GM18526 (cell line): ENCODE measurements around the gene EPHB3.

ENCODE experiments used
- POLR2A ChIP-seq: IDR thresholded peaks from 3 replicates; pipeline ENCODE4 v1.6.1; 2011; ENCODE audit not compliant: insufficient read length; ENCODE audit errors: extremely low read depth

EPHB3 gene

DNA sequence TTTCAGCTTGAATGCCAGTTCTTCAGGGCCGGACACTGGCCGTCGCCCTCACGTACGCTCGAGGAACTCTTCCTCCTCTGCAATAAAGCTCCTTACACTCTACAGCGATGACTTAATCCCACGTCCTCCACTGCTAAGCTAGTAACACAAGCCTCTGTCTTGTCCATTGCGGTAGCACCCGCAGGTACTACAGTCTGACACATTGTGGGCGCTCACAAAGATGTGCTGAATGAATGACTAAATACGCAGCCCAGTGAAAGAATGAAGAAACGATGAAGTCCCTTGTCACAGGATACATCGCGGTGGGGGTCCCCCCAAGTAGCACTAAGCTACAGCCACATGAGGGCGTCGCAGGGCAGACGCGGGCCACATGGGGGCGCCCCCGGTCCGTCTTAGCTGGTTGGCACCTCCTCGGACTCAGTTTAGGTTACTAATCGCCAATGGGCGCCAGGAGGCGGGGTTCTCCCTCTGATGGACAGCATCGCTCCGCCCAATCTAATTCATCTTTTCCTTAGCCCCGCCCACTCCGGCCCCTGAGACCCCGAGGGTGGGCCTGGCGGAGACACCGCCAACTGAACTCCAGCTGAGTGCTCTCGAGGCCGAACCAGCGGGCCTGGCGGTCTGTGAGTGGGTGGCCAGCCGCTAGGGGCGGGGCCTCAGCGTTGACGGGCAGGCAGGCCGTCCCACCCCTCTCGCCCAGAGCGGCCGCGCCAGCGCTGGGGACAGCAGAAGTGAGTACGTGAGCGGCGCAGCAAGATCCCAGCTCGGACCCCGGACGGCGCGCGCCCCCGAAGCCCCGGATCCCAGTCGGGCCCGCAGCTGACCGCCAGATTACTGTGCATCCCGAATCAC is at the start of gene EPHB3:
Gene EPHB3, plus strand, starts transcription at position 725 of the 852 bp plus-strand sequence. CDS start 451 bp downstream, outside the sequence.
- TF ChIP-seq POLR2A = no peak

DNA sequence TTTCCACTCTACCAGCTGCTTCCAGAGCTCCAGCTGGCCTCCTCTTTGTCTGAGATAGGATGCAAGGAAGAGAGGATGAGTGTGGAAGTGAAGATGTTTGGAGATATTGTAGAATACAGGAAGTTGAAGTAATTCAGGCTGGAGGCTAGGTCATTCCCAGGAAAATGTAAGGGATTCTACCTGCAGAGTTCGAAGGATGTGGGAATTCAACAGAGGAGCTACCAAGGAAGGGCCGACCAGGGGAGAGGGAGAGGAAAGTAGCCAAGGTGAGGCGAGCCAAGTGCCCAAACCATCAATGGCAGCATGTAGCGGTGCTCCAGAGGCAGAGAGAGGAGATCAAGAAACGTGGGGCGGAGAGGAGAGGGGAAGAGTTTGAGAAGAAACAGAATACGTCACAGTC is 49.0 kb upstream of the EPHB3 start:
- no peak for TF ChIP-seq POLR2A

DNA sequence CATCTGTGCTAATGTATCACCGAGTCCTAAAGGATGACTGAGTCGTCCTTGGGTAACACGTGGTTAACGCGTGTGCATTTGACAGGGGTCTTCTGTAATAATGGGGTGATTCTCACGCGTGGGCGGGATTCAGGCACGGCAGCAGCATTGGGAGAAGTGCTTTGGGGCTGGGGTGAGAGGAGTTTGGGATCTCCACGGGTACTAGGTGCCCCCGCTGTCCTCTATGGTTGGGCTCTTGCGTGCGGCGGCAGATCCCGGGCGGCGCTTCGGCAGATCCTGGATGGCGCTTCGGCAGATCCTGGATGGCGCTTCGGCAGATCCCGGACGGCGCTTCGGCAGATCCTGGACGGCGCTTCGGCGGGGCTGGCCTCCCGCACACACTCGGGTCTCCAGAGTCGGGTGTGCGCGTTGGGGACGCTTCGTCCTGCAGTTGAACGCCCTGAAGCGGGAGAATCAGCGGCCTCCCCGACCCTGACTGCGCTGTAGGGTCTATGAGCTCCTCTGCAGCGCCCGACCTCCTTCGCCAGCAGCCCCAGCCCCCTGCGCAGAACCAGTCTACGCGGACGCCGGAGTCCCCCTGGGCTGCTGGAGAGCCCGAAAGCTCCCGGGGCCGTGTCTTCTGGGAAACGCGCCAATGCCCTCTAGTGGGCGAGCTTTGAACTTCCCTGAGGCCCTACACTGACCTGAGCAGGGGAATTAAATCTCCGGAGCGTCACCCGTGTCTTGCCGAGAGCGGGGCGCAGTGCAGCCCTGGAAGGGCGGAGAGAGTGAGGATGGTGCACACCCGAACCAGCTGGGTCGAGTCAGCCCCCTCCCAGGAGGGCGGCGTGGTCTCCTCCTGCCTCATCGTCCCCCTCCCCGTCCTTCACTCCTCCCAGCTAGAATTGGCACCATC is 48.1 kb upstream of the EPHB3 start:
- no peak for TF ChIP-seq POLR2A

DNA sequence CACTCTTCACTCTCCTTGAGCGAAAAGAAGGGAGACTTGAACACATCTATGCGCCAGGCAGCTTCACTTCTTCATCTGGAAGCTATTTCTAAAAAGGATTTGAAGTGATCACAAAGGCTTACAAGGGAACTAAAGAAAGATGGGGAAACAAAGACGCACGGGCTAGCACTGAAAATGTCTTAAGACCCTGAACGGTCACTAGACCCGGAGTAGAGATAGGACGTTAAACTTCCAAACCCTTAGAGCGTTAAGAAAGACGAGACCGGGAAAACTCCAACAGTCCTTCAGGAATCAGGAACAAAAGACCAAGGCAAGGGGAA is 47.5 kb upstream of the EPHB3 start:
- no peak for TF ChIP-seq POLR2A

DNA sequence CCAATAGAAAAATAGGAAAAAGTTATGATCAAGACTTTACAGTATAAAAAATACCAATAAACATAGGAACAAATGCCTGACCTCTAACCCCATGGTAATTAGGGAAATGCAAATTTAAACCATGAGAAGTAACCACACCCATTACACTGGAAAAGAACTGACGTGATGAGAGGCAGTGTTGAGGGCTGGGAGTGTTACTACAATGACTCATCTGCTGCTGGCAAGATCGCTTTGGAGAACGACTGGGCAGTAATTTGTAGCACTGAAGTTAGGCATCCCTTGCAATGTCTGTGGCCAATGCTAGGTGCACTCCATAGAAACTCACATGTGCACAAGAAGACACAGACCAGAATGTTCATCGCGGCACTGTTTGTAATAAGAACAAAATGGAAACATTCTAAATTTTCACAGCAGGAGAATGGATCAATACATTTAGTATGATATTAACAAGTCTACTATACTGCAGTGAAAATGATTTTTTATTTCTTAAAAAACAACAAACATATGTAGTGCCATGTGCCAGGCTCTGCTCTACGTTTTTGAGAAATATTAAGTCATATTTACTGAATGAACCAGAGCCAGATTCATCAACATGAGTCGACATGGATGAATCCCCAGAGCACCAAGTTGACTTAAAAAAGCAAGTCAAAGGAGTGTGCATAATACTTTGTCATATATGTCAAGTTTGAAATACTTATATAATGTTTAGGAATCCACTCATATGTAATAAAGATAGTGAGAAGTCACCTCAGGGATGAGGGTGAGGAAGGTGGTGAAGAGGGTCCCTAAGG is 37.6 kb upstream of the EPHB3 start:
- TF ChIP-seq POLR2A = no peak

DNA sequence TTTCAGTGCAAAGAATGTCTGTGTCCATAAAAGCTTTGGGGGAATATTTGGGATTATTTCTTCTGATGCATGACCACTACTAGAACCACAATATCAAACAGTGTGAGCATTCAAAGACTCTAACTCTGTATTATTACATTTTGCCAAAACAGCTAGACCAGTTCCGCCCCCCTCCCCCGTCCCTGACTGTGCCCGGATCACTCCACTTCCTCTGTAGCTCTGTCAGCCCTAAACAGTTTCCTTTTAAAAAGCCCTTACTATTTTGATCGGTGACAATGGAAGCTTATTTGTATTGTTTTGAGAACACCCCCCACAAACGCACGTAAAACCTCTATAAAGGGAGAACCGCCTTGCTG is 36.6 kb upstream of the EPHB3 start:
- TF ChIP-seq POLR2A = no peak

DNA sequence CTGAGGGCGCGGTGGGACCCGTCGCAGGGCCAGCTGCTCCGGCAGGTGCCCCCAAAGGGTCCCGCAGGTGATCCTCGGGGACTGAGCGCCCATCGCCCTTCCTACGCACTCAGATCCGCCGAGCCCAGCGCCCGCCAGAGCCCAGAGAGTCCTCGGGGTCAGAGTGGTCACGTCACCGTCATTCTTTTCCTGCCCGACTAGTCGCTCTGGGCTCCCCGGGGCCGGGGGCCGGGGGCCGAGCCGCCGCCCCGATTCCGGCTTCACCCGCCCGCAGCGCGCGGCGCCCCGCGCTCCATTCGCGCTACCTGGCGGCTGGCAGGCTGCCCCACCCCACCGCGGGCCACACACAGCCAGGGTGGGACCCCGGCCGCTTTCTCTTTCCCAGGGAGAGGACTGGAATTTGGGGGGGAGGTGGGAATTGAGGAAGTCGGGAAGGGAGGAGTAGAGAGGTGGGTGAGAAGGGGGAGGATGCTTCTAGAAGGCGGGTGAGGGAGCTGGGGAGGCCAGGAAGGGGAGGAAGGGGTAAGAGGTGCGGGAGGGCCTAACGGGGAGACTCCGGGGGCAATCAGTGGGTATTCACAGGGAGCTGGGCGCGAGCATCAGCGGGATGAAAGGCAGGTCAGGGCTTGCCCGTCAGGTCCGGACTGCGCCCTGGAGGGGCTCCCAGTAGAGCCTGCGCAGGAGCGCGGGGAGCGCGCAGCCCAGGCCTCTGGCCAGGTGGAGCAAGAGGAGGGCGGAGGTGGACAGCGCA is 36.1 kb upstream of the EPHB3 start:
- TF ChIP-seq POLR2A = no peak

DNA sequence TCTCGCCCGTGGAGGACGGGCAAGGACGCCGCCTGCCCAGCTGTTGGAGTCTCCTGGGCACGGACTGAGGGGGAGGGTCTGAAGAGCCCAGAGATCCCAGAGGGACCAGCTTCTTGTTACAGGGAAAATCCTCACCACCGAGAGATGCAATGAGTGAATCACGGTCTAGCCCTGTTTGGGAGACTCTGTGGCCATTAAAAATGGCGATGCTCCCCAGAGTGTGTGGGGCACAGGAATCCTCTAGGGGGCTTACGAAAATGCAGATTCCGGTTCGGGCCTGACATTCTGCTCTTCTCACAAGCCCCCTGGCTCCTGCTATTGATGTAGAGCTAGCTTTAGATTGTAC is 35.5 kb upstream of the EPHB3 start:
- TF ChIP-seq POLR2A = no peak

DNA sequence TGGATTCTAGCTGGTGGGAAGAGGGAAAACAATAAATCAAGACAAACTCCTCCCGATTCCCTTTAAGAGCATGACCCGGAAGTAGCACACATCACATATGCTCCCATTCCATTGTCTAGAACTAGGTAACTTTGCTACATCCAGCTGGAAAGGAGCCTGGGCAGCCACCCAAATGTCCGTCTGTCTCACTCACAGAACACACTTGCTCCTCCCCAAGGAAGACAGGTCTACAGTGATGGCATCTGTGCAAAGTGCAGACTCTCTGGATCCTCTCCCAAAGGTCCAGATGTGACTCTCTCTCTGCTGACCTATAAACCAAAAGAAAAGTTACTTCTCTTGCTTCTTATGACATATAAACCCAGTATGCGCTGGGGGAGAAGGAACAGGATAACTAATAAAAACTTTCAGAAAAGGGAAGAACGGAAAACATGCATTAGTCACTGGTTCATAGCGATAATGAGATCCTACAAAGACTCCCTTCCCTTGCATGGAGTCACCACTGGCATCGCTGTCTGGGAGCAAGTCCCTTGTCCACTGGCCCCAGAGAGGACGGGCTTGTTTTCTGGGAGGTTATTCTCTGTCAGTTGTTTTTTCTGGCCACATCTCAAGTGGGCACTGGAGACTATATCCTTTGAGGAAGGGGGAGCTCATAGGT is 29.8 kb upstream of the EPHB3 start:
- no peak for TF ChIP-seq POLR2A

DNA sequence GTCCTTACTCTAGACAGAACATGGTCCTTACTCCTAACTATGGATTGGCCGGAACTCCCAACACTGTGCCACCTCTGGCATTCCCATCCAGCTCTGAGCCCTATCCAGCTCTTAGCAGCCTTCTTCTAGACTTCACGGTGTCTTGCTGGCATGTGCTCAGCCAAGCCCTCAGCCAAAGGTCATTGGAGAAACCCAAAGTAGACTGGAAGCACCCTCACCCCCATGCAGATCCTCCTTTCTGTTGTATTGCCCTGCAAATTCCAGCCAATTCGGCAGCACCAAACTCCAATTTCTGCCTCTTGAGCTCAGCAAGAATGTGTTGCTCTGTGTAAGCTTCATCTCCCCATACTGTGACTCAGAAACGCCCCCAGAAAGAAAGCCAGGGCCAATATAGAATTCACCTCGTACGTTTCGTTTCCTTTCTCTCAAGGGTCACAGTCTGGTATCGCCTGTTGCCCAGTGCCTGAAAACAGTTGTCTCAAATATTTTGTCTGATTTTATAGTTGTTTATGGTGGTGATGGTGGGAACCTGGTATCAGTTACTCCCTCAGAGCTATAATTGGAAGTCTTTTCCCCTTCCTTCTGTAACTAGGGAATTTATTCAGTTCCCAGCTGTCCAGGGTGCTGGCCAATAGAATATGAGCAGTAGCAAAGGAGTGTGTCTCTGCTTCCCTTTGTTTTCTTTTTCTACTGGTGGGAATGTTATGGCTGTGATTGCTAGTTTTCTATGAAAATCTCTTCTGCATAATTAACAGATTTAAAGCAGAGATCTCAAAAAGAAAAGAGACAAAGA is 28.4 kb upstream of the EPHB3 start:
- TF ChIP-seq POLR2A = no peak

DNA sequence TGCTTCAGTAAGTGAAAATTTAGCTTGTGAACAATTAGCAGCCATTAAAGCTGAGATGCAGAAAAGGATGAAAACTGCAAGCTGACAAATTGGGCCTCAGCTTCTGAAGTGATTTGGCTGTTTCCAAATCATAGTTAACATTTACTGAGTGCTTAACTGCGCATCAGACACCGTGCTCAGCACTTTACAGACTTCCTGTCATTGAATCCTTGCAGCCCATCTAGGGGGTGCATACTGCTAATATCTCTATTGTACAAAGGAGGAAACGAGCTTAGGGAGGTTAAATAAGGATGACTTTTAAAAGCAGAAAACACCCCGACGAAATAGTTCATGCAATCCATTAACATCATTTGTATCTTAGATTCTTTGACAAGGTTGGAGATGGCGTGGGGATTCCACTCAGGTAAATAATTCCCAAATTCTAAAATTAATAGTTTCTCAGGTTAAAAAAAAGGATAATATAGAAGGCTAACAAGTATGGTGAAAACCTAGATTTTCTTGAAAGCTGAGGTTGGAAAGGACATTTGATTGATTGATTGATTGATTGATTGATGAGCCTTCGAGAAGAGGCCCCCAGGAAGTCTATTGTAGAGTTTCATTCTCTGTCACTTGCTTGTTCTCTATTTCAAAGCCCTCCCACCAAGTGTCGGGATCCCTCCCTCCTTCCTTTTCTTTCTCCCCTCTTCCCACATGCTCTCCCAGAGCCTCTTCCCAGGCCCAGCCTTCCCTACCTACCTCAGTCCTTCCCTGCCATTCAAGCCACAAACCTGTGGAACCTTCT is 23.5 kb upstream of the EPHB3 start:
- no peak for TF ChIP-seq POLR2A

DNA sequence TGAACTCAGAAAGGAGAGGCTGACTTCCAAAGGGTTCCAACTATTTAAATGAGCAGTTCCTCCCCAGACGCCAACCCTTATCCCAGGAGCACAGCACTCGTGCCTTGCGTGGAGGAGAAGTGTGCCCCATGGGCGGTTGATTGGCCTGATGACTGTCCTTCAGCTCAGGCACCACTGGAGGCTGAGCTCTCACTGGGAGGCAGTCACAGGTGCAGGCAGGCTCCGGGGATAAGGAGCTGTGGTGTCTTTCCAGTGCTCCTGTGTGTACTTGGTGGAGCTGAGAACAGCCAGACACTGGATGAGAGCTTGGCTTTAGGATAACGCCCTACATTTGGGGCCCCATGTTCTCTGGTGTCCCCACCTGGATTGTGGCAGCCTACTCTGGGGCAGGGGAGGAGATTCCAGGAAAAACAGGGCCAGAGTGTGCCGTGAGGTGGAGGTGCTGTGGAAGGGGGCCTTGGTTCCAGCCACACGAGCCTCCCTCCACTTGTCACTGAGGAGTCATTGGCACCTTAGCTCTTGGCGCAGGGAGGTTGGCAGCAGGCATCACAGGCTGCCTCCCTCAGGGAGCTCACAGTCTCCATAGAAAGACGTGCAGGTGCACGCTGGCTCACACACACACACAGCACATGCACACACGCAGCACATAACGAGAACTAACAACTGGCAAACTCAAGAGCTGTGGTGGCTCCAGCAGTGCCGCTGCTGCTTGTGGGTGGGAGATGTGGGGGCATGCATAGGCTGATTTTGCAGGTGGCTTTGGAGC is 22.7 kb upstream of the EPHB3 start:
- TF ChIP-seq POLR2A = no peak
